NCI-H2227 (cell line): ENCODE results near the gene GARIN5A.

Source experiments
- DNase-seq: peaks from one replicate; lab custom pipeline; 2025; ENCODE audit not compliant: unreplicated experiment; lab: John Stamatoyannopoulos, UW

The GARIN5A gene

GRCh38 chr19:50435627-50436026 lies 41.0 kb downstream of the GARIN5A start:
- no peak for DNase-seq

DNA sequence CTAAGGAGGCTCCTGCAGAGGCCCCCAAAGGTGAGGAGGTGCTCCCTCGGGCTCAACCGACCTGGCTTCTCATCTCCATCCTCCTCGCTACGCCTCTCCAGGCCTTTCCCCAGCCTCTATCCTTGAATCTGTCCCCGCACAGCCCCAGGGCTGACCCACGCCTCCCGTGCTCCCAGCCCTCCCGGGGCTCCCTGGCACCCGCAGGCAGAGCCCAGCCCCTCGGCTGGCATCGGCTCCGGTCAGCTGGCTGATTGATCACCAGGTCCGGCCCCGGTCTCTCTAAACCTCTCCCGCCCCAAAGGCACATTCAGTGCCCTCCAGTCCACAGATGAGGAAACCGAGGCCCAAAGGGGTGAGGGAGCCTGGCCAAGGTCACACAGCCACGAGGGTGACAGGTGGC lies 41.4 kb downstream of the GARIN5A start:
- no peak for DNase-seq

DNA sequence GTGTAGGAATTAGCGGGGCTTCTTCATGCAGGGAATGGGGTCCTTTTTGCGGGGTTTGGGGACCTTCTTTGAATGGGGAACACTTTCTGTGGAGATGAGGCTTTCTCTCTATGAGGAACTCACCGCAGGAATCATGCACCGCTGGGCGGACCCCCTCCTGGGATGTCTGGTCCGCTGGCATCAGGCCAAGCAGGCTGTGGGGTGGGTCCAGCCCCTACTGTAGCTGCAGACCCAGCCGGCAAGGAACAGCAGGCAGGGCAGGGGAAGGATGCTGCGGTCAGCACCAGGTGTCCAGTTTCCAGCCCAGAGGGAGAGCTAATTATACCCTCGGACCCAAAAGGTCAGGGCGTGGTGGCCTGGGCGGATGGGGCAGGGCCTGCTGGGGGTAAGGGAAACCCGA lies 42.1 kb downstream of the GARIN5A start:
- peak; percentile 28 for DNase-seq

GRCh38 chr19:50433201-50434180 lies 43.2 kb downstream of the GARIN5A start:
- no peak for DNase-seq

DNA sequence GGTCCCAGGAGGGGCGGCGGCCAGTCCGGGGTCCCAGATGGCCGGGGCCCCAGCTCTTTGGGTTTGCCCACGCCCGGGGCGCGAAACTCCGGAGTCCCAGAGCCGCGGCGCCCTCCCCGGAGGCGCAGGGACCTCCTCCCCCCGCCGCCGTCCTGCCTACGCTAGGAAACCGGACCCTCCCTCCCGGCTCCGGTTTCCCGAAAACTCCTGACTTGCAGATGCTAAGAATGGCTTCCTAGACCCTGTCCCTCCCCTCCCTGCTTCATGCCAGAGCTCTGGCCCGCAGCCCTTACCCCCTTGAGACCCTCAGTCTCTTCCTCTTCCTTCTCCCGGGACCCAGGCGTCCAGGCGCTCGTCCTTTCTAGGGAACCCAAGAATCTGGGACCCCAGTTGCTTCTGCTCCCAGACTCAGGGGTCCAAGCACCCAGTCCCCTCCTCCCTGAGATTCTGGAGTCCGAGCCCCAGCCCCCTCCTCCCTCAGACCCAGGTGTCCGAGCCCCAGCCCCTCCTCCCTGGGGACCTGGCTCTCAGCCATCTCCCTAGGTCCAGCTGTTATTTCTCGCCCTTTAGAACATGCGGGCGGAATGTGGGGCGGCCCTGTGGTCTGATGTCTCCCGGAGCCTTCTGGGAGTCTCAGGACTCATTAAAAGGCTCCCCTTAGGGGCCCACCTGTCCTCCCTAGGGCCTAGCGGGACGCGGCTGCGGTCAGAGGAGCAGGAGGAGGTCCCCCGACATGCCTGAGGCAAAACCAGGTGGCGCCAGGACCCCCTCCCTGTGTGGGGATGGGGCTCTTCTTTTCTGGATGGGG lies 44.2 kb downstream of the GARIN5A start, which contains the start of gene MYBPC2:
Gene MYBPC2, plus strand, starts transcription at position 672 of the 808 bp plus-strand sequence. Its CDS starts 62 bp downstream, at position 734.
- DNase-seq: peak; percentile 24

DNA sequence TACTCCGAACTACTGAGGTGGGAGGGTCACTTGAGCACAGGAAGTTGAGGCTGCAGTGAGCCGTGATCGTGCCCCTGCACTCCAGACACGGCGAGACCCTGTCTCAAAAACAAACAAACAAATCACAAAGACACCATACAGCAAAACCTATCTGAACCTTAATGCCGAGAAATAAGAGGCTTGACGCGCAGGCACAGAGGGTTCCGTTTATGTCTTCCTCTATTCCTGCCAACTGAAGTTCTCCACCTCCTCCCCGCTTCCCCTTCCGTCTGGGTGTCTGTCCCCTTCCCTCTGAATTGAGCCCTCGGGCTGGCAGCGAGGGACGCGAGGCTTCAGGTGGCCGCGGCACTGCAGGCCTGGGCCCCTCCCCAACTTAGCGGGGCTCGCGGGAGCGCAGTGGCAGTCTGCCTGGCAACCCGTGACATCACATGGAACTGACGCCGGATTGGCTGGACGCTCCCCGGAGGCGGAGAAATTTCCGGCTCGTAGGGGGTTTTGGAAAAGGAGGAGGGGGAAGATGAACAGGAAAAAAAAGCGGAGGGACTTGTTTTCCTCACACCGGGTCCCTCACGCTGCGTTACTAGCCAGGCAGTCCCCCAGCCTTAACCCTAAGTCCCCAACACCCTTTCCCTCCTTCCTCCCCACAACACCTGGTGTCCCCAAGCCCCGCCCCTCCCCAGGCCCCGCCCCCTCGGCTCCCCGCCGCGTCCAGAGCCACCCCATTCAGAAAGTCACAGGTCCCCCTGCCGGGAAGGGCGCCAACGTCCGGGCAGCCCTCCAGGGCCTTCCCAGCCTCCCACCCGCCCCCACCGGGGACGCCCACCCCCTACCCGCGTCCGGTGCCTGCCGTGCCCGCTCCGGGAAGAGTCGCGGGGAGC lies 45.1 kb downstream of the GARIN5A start:
- peak; percentile 86 for DNase-seq

GRCh38 chr19:50430888-50431342 lies 45.7 kb downstream of the GARIN5A start:
- DNase-seq: no peak

- DNase-seq: no peak
Measured at GRCh38 chr19:50428772-50429463, 47.7 kb downstream of the GARIN5A start.

DNA sequence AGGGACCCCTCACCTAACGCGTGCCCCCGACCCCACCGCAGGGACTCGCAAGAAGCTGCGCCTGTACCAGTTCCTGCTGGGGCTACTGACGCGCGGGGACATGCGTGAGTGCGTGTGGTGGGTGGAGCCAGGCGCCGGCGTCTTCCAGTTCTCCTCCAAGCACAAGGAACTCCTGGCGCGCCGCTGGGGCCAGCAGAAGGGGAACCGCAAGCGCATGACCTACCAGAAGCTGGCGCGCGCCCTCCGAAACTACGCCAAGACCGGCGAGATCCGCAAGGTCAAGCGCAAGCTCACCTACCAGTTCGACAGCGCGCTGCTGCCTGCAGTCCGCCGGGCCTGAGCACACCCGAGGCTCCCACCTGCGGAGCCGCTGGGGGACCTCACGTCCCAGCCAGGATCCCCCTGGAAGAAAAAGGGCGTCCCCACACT lies 48.6 kb downstream of the GARIN5A start:
- peak; percentile 55 for DNase-seq

GRCh38 chr19:50427318-50427925 lies 49.2 kb downstream of the GARIN5A start:
- DNase-seq: no peak

GRCh38 chr19:50425581-50425980 lies 51.1 kb downstream of the GARIN5A start:
- DNase-seq: no peak

DNA sequence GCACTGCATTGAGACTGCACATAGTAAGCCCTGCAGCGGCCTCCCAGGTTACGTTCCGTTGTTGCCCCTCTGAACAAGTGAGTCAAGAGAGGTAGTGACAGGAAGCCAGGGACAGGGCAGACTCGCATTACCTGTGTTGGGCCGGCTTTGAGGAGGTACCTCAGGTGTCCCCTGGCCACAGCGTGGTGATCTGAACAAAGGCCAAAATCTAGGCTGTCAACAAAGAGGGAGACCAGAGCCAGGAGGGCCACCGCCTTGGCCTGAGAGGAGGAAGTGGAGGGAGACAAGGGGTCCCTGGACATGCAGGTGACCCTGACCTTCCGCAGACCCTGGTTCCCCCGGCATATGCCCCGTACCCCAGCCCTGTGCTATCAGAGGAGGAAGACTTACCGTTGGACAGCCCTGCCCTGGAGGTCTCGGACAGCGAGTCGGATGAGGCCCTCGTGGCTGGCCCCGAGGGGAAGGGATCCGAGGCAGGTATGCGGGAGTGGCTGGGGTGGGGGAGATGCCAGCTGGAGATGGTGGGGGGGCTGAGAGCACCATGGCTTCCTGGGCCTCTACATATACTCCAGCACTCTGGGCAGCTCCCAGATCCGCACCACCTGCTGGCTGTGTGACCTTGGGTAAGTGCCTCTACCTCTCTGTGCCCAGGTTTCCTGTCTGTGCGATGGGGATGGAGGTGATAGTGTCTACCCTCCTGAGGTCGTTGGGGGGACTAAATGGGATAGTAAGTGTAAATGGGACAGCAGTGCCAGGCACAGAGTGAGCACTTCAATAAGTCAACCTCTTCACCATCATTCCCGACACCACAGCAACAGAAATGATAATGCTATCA lies 53.2 kb downstream of the GARIN5A start:
- DNase-seq: no peak

DNA sequence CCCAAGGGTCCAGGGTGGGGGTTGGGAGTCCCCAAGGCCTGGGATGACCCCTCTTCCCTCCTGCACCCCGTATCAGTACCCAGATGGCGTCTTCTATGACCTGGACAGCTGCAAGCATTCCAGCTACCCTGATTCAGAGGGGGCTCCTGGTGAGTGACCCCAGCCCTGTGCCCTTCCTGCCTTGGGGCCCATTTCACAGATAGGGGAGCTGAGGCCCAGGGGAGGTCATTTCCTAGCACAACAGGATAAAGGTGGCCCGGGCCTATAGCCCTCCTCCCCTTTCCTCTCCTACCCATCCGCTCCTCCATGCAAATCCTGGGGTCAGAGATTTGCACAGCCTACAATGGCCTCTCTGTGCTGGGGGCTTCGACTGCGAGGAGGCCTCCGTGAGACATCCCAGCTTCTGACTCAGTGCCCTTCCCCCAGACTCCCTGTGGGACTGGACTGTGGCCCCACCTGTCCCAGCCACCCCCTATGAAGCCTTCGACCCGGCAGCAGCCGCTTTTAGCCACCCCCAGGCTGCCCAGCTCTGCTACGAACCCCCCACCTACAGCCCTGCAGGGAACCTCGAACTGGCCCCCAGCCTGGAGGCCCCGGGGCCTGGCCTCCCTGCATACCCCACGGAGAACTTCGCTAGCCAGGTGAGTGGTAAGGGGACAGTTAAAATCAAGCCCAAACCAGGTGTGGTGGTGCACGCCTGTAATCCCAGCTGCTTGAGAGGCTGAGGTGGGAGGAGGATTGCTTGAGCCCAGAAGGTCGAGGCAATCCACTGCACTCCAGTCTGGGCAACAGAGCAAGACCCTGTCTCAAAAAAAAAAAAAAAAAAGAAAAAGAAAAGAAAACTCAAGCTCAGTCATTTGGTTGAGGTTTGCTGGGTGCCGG lies 54.0 kb downstream of the GARIN5A start:
- no peak for DNase-seq

DNA sequence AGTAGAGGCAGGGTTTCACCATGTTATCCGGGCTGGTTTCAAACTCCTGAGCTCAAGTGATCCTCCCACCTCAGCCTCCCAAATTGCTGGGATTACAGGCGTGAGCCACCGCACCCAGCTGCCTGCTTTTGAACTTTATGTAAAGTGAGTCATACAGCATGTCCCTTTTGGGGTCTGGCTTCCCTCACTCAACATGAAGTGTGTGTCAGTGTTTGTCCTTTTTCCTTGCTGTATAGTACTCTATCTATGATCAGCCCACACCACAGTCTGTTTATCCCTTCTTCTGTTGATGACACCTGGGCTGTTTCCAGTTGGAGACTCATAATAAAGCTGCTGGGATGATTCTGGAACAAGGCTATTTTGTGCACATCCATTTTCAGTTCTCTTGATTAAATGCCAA lies 55.8 kb downstream of the GARIN5A start:
- DNase-seq: no peak

DNA sequence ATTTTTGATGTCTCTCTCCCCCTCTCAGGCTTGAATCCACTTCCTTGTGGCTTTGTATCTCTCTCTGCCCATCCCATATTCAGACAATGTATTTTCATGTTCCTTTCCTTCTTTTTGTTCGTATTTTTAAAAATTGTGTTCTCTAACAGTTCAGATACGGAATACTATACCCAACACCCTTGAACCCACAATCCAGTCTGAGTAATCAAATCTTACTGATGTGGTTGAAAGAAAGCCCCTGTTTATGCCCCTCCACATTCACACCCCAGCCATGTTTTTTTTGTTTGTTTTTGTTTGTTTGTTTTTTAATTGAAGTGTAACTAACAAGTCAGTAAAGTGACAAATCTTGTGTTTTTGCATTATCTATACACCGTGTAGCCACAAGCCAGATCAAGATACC lies 56.5 kb downstream of the GARIN5A start:
- DNase-seq: no peak

GRCh38 chr19:50419580-50420035 lies 57.0 kb downstream of the GARIN5A start:
- DNase-seq: no peak

DNA sequence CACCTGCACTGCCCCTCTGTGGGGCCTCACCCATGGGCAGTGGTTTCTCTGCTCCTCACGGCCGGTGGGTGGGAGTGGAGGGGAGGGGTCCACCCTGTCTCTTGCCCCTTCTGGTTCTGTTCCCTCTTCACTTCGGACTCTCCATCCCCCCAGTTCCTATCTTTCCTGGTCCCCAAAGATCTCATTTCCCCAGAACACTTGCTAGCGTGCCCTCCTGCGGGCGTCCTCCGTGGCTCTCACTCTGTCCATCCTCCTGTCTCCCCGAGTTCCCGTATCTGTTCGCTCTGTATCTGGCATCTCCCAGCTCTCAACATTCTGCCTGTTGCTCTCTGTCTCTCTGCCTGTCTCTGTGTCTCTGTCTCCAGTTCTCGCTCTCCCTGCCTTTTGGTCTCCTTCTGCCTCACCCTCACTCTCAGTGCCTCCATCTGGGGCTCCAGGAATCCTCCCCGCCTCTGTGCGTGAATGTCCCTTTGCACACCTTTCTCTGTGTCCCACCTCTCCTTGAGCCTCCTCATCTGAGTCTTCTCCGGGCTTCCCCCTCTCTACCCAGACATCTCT lies 57.5 kb downstream of the GARIN5A start:
- no peak for DNase-seq
